Measurements from ENCODE around the gene PZP. TPM values are rescaled to one million over a fixed set of nuclear protein-coding genes. Genes with fewer than 3 reads are reported as not detected.

PZP gene
- total and polyA plus RNA-seq, 2 experiments from 2014 or later = 0.92 TPM; not detected in 1

- TF ChIP-seq REST (IDR thresholded peaks at IDR 0.05; ENCODE audit: unreplicated experiment) (no peak), STAT1 (IDR thresholded peaks at IDR 0.05; ENCODE audit: unreplicated experiment) (no peak), CREB1 (CRISPR knock-in tag; IDR thresholded peaks at IDR 0.05; ENCODE audit: low read depth) (no peak), JUNB (IDR thresholded peaks at IDR 0.05; ENCODE audit: unreplicated experiment) (no peak), POLR2AphosphoS5 (IDR thresholded peaks at IDR 0.05; ENCODE audit: low read depth) (no peak)
These were observed 103.3 kb downstream of the PZP start (continued) for GRCh38 chr12:9104767-9105423.

GRCh38 chr12:9104087-9104486, 104.1 kb downstream of the PZP start:
- H4K20me1 ChIP-seq (replicated peaks; ENCODE audit: insufficient read depth) = no peaks in the 10 kb centered on the region
- no peak overlapping the region for H3K27ac ChIP-seq (ENCODE audit: low read depth)
- H3K36me3 Mint-ChIP-seq (ENCODE audit: low read depth) = no peaks in the 10 kb centered on the region
- no peaks in the 10 kb centered on the region for H3K36me3 ChIP-seq (ENCODE audit: insufficient read depth)
- H3K27me3 ChIP-seq (ENCODE audit: insufficient read depth) = no peaks in the 10 kb centered on the region
- no peak overlapping the region for H2AFZ ChIP-seq
- DNase-seq (ENCODE audit: low spot score) = no peak
- H3K4me1 ChIP-seq (ENCODE audit: insufficient read depth) = no peaks in the 10 kb centered on the region
- no peaks in the 10 kb centered on the region for H3K79me2 ChIP-seq (replicated peaks; ENCODE audit: insufficient read depth)
- no peaks in the 10 kb centered on the region for H3F3A ChIP-seq (replicated peaks; ENCODE audit: low read depth)
- peaks cover 2% of the 10 kb centered on the region; the same call in 1 of the 2 replicates for H3K9me2 ChIP-seq (ENCODE audit: insufficient read depth)
- ATAC-seq = no peak
- H3K27ac Mint-ChIP-seq = no peak overlapping the region
- no peak overlapping the region for H3K4me3 ChIP-seq
- H3K4me2 ChIP-seq = no peak overlapping the region
- H3K4me1 Mint-ChIP-seq = no peaks in the 10 kb centered on the region
- H3K9me3 Mint-ChIP-seq = no peaks in the 10 kb centered on the region; the same call in 2 of the 3 replicates
- H3K4me3 Mint-ChIP-seq = no peak overlapping the region
- H3K27me3 Mint-ChIP-seq (ENCODE audit: insufficient read depth, low read depth, poor library complexity) = no peaks in the 10 kb centered on the region
- TF ChIP-seq ETS1 (IDR thresholded peaks at IDR 0.05) = no peak
- no peak for TF ChIP-seq EZH2 (IDR thresholded peaks at IDR 0.05; ENCODE audit: low read depth, unreplicated experiment)
- no peak for TF ChIP-seq STAT1 (IDR thresholded peaks at IDR 0.05; ENCODE audit: unreplicated experiment)
- no peak for TF ChIP-seq ZNF114 (CRISPR knock-in tag; IDR thresholded peaks at IDR 0.05)
- TF ChIP-seq EZH2phosphoT487 (IDR thresholded peaks at IDR 0.05; ENCODE audit: unreplicated experiment) = no peak
- no peak for TF ChIP-seq REST (IDR thresholded peaks at IDR 0.05; ENCODE audit: unreplicated experiment)
- no peak for TF ChIP-seq ZNF462 (CRISPR knock-in tag; IDR thresholded peaks at IDR 0.05)

Data from GM23338 (cell line).